Measurements from ENCODE around the gene YBX2.
"Not testable (repeated sequence)": the region's sequence is repeated elsewhere in the genome, so short reads cannot be mapped to it uniquely, and the experiment has no call there.

YBX2 gene

DNA sequence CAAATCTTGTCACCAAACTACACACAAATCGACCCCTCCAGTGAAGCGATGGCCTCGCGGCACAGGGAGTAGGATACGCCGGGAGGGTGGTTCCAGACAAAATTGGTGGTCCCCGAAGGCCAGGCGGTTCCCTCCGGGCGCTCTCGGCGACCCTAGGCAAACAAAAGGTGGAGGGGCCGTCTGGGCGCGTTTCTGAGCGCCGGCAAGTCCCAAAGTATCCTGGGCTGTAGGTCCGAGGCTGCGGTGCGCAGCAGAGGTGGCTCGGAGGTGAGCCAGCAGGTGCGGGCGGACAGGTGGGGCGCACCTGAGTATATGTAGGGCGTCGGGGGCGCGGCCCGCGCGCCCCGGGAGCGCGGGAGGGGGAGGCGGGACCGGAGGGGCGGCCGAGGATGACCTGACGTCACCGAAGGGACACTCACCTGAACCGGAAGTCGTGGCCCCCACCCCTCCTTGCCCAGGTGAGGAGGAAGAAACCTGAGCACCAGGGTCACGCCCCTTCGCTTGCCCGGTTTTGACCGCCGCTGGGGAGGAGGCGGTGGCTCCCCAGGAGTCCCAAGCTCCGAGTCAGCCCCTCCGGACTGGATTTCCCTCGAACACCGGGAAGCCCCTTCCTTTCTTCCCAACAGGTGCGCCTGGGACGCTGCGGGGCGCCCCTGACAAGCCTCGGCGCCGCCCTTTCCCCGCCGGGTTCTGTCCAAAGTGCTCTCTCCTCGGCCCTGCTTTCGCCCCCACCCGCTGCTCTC, 32.1 kb downstream of the YBX2 start, which contains the start of gene CLDN7:
Gene CLDN7 (minus strand): TSS at position 287 of the 743 bp plus-strand sequence. CDS start 435 bp downstream, outside the sequence.
- DNase-seq, result no peak

DNA sequence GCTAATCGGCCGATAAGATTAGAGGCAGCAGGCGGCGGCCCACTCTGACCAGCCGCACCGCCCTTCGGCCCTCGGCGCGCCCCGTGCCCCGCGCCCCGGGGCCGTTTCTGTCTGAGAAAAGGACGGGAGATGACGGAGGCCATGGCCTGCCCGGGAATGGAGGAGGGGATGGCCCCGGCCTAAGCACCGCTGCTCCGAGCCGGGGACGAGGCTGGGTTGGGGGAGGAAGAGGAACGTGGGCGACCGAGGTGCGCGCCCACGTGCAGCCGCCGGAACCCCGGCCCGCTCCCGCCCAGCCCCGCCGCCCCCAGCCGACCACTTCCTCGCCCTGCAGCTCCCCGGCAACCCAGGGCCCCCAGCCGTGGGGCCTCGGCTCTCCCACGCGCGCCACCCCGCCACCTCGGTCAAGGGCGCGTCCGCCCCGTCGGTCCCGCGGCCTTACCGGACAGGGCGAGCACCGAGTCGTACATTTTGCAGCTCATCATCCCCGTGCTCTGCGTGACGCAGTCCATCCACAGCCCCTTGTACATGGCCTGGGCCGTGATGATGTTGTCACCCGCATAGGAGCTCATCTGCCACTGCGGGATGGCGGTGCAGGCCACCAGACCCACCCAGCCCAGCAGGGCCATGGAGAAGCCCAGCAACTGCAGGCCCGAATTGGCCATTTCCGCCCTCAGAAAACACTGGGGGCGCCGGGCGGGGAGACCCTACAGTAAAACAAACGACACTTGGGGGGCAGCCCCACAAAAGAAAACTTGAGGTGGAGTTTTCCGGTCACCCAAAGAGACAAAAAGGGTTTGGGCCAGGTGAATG, 32.9 kb downstream of the YBX2 start:
- DNase-seq, result no peak

DNA sequence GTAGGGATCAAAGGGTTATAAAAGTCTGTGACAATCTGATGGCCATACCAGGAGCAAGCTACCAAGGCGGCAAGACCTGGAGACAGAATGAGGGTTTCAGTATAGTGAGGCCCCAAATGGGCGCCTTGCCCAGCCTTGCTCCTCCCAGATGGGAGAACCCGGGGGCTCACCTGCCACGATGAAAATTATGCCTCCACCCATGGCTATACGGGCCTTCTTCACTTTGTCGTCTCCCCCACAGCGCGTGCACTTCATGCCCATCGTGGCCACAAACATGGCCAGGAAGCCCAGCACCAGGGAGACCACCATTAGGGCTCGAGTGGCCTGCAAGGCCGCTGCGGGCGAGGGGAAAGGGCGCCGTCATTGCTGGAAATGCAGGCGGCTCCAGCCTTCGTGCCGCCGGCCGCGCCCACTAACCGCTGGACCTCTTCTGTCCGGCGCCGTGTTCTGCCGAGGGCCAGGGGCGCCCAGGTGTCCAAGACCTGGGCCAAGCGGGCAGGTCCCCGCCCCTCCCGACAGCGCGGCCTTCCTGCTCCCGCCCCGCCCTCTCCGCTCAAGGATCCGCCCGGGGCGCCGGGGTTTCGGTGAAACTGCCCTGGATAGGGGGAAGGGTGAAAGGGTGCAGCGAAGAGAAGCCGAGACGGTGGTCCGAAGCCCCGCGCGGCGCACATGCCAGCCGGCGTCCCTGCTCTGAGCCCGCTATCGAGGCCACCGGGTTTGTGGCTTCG, 33.6 kb downstream of the YBX2 start:
- no peak for DNase-seq

DNA sequence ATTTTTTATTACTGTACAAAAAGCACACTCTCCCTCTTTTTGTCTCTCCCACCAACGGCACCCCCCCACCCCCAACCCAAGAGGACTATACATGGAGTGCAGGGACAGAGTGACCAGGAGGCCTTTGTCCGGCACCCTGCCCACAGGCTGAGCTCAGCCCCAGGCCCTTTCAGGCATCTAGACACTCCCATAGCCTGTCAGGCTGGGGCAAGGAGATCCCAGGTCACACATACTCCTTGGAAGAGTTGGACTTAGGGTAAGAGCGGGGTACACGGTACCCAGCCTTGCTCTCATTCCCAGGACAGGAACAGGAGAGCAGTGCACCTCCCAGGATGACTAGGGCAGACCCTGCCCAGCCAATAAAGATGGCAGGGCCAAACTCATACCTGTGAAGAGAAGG, 34.3 kb downstream of the YBX2 start:
- DNase-seq, result no peak

DNA sequence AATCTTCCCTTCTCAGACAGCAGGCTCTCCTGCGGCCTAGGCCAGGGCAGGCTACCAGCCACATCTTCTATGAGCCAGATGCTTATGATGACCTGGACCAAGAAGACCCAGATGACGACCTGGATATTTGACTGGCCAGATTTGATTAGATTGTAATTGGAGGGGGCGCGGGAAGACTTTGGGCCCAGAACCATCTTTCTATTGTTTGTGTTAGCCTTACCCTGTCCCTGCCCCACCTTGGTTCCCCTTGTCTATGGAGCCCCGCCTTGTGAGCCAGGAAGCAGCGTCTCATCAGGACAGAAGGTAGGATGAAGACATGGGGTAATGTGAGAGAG, 34.9 kb downstream of the YBX2 start:
- no peak for DNase-seq

DNA sequence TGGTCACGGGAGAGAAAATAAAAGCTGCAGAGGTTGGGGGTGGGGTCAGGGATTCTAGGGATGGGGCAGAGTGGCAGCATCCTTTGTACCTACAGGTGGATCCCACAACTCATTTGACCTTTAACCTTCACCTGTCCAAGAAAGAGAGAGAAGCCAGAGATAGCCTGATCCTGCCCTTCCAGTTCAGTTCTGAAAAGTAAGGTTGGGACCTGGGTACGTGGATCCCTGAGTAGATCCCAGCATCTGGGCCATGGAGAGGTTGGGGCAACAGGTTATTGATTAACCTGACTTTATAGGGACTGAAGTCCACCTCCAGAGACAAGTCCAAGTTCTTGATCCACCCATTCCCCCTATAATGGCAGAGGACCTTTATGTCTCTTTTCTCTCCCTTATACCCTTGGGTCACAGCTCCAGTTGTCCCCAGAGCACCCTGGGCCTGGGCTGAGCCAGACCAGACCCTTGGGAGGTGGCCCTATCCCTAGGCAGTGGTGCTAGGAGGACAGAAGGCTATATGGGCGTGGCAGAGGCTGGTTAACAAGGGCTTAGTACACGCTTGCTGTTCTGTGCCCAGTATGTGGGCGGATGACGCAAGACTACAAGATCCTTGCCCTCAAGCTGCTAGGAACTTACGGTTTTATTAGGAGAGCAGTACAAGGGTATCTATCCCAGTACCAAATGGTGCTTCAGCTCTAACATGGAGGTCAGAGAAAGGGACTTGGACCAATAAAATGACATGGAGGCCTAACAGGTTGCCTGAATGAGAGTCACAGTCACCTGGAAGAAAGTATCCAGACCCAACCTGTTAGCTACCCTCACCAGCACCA, 35.5 kb downstream of the YBX2 start:
- DNase-seq, result no peak

DNA sequence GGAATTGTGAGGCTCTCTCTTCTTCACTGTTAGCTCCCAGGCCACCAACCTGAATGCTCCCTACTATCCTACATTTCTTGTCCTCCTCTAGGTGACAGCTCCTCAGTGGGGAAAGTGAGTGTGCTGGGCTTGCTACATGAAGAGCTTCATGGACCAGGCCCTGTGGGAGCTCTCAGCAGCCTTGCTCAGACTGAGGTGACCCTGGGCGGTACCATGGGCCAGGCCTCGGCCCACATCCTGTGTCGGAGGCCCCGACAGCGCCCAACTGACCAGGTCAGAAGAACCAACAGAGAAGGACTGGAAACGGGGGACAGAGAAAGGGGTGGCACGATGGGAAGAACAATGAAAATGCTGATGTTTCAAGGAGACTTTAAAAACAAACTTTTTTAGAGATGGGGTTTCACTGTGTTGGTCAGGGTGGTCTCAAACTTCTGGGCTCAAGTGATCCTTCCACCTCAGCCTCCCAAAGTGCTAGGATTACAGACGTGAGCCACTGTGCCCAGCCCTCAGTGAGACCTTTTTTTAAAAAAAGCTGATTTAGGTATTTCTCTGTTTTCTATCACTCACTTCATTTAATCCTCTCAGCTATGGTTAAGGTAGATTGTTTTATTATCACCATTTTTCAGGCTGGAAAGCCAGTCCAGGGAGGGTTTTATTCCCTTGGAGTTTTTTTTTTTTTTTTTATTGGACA, 37.5 kb downstream of the YBX2 start:
- no peak for DNase-seq

DNA sequence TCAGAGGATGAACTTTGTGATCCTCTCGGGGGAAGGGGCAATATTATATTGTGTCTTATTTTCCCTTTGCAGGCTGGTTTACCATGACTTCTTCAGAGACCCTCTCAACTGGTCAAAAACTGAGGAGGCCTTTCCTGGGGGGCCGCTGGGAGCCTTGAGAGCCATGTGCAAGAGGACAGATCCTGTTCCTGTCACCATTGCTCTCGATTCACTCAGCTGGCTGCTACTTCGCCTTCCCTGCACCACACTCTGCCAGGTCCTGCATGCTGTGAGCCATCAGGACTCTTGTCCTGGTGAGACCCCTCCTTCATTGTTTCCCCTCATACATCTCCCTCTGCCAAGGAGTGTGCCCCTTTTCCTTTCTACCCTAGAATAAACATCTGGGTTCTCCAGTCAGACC, 39.9 kb downstream of the YBX2 start:
- DNase-seq, result no peak

DNA sequence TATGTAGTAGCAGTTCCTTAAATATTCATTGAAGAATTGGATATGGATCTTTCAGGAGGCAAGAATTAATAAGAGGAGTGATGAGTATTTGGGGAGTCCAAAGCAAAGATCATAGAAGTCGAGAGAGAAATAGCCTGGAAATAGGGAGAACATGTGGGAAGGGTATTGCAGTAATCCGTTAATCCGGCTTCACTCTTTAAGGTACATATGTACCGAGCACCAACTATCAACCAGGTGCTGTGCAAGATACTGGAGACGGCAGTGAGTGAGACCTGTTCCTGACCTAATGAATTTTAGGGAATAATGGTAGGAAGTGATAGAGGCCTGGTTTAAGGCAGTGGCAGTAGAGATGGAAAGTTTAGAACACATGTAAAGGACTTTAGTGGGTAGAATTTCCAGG, 41.4 kb downstream of the YBX2 start:
- DNase-seq, result no peak

DNA sequence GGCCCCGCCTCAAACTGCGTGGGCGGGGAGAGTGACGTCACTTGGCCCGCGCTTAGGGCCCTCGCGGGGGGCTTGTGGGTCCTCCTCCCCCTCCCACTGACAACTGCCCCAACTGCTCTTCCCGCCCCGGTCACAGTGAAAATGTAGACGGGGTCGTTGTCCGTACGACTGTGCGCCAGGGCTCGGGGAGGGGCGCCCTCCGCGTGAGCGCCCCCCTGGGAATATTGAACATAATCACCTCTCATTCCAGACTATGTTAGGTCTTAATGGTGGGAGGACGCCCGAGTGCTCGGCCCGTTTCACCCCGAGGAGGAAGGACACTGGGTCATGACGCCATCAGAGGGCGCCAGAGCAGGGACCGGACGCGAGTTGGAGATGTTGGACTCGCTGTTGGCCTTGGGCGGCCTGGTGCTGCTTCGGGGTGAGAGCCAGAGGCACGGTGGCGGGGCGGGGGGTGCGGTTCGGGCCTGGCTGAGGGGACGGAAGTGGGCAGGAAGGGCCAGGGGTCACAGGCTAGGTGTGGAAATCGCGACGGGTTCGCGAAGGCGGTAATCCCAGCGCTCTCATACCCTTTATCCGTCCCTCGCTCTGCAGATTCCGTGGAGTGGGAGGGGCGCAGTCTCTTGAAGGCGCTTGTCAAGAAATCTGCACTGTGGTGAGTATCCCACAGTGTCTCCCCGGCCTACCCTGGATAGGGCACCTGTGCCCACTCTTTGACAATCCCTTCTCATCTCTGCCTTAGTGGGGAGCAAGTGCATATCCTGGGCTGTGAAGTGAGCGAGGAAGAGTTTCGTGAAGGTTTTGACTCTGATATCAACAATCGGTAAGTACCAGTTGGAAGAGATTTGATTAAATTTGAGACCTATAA, 42.0 kb downstream of the YBX2 start, which contains the start of gene ELP5:
Gene ELP5 (plus strand): TSS at position 40 of the 868 bp plus-strand sequence. CDS start 336 bp downstream, at position 376.
- DNase-seq, result peak; percentile 95

DNA sequence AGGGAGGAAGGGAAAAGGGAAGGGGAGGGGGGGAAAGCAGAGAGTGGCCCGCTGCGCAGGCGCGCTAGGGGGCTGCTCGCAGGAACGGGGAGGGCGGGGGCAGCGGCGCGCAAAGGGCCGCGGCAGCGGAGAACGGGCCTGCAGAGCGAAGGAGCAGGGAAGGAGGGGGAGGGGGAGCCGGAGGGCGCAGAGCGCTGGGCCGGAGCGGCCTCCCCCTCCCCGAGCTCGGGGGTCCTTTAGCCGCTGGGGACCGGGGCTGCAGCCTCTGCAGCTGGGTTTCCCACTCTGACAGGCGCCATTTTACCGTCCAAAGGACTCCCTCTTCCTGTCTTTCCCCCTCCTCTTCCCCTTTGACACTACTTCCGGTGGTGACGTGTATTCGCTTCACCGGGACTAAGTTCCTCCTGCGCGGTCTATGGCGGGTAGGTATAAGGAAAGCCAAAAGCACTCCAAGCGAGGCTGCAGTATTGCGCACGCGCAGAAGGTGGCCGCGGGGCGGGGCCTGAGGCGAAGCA, 42.7 kb downstream of the YBX2 start, which contains the start of gene CTDNEP1:
Gene CTDNEP1 (minus strand): TSS at position 74 of the 515 bp plus-strand sequence. CDS start 438 bp downstream, outside the sequence.
- peak; percentile 100 for DNase-seq

DNA sequence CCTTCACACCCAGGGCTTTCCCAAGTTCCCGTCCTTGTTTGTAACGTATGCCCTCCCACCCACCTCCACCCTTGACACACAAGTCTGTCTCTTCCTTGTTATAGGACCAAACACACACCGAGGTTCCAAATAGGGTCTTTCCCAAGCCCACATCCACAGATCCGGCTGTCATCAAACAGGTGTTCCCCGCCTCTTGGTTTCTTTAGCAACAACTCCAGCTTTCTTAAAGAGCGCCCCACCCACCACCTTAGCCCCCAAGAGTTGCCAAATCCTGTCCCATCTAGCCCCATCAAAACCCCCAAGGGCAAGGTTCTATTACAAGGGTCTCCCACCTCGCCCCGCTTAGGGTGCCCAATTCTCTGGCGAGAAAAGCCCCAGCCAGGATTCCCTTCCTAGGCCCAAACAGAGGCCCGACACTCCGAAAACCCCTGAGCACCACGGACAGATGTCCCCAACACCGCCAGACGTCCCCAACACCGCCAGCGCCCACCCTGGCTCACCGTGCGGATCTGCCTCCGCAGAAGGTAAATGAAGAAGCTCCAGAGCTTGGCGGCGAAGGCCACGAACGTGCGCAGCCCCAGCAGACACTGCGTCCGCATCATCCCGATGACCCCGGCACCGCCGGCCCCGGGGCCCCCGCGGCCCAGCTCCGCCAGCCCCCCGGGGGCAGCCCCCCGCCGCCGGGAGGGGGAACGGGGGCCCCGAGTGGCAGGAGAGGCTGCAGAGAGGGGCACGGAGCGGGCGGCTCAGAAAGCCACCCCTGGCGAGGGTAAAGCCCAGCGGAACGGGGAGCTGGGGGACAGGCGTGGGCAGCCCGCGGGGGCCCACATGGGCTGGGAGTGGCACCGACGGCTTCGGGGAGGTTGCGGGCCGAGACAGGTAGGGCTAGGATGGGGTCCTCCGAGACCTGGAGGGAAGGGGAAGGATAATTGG, 43.5 kb downstream of the YBX2 start:
- no peak for DNase-seq

DNA sequence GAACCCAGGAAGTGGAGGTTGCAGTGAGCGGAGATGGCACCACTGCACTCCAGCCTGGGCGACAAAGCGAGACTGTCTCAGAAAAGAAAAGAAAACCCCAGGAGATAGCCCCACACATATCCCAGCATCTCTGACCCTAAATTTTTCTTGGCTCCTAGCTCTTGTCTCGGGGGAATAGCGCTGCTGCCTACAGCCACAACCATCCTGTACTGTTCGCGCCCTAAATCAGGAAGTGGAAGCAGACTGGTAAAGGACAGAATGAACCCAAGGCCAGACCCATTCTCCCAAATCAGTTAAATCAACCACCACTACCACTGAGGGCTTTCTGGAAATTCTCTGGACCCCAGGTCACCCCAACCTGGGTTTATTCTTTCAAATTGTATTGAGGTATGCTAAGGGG, 44.6 kb downstream of the YBX2 start:
- DNase-seq, result no peak

DNA sequence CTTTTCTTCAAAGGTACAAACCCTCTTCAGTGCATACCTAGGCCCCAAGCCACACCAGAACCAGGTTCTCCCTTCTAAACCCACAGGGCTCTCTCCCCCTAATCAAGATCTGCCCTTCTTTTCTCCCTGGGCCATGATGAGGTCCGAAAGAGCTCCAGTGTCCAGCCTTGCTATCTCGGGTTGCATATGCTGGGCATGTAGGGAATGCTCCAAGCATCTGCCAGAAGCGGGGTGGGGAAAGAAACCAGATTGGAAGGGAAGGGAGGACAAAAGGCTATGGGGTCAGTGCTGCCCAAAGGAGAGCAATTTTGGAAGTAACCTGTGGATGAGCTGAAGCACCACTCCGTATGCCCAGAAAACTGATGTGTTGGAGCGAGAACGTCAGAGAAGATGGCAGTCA, 45.2 kb downstream of the YBX2 start:
- DNase-seq, result no peak

DNA sequence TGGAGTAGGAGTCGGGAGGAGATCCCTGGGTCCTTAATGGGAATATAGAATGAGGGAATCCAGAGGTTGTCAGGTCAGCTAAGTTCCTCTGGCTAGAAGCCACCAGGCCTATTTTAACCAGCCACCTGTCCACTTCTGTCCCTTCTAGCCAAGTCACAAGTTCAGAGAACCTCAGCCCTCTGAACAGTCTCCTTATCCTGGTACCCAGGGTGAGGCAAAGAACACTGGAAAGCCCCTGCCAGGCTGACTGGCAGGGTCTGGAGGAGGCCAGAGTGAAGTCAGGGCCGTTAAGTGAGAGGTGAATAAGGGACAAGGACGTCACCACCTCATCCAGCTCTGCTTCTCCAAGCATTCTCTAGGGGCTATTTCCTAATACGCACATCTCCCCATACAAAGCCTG, 45.6 kb downstream of the YBX2 start:
- DNase-seq, result no peak

DNA sequence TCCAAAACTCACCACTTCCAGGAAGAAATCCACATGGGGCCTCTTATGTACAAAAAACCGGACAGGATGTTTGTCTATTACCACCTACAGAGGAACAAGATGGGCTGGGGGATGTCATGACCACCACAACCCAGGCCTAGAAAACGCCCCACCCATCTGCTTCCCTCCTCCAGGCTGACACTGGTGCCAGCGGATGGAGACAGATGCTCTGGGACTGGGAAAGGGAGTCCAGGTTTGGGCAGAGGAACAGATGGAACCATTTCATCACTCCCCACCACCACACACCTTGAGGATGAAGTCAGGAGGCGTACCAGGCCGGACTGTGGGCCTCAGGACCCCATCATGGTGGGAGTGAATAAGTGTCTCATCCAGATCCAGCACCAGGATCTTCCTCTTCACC, 47.7 kb downstream of the YBX2 start:
- DNase-seq, result no peak

DNA sequence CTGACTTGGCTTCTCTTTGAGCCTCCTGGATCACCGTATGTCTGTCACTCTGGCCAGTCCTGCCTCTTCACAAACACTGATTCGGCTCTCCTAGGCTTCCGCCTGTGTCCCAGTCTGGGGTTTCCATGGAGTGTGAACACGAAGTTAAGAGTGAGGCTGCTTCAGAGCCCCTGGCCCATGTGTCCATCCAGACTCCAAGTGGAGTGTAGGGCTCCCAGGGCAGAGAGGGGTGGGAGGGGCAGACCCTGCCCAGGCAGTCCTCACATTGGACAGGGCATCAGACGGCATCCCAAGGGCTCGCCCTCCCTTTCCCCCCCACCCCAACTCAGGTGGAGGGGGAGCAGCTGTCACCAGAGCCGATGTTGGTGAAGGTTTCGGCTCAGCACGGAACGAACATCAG, 50.6 kb downstream of the YBX2 start:
- DNase-seq, result not testable (repeated sequence)

DNA sequence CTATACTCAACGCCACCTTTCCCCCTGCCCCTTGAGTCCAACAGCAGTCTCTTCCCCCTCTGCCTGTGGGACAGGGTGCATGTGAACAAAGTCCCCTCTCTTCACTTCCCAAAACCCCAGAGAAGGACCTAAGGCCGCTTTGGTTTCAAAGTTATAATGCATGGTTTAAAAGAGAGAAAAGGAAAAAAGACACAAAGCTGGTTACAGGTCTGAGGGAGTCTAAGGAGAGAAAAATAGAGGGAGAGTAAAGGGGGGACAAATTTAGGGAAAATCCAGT, 51.0 kb downstream of the YBX2 start:
- DNase-seq, result no peak

DNA sequence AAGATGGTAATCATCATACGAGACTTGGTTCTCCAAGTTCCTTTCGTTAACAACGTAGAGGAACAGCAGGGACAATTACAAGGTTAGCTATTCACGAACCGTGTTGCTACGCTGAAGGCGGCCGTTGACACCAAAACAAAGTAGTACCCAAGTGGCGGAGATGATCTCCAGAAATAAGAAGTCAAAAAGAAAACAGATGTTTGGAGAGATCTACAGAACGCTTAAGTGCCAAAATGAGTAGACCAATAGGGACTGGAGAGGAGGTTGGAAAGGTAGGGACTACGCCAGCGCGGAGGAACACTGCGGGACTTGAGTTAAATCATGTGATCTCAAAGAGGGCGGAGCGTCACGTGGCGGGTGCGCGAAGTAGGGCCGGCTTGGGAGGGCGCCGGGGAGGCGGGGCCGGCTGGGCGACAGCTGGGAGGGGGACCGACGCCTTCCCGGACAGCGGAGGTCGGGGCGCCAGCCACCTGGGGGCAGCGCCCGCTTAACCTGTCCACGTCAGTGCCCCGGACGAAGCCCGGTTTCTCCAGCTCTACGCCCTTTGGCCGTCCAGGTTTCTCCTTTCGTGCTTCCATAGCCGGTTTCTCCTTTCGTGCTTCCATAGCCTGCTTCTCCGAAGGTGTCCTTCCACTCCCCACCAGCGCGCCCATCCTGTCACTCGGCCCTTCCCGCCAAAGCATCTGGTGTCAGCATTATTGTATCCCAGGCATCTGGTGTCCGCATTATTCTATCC, 51.6 kb downstream of the YBX2 start:
- DNase-seq, result peak; percentile 95

Data from fibroblast of upper back skin (primary cell).